Stimulated activated CD8-positive, alpha-beta memory T cell treated with anti-CD3 and anti-CD28 coated beads, Interleukin-15, amount 100 ng/mL, for 48 hours (primary cell): ENCODE results near the gene FBXL20.

Source experiments
- DNase-seq, 2 donors: peaks; one replicate each; pipeline ENCODE4 v3.0.0-alpha.2; 2020; ENCODE audit warnings: low read depth in 2 of 2

Gene FBXL20

DNA sequence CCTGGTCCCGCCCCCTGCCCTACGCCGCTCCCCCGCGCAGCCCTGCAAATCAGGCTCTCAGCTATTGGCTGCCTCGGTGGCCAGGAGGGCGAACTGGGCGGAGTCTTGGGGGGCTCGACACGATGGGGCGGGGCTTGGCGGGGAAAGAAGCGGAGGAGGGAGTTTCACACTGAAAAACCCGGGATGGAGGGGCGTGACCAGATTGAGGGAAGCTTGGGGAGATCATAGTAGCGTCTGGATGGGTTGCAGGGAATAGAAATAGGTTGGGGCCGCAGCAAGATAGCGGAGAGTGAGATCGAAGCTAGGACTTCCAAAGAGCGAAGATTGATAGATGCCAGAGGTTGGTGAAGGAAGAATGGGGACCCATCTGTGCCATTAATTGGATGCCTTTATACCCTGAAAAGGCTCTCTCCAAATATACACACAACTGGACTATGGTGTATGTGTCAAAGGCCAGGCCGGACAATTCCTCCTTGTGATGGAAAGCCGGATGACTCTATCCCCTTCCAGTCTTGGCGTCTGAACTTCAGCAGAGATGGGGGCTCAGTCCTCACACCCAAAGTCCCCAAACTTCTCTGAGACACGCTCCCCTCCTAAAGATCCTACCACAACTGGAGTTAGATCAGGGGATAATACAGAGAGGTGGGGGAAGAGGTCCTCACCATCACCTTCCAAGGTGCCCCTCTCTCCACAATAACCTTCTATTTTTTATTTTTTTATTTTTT is 175.3 kb downstream of the FBXL20 start:
- peak; percentile 49 to 50 for DNase-seq

DNA sequence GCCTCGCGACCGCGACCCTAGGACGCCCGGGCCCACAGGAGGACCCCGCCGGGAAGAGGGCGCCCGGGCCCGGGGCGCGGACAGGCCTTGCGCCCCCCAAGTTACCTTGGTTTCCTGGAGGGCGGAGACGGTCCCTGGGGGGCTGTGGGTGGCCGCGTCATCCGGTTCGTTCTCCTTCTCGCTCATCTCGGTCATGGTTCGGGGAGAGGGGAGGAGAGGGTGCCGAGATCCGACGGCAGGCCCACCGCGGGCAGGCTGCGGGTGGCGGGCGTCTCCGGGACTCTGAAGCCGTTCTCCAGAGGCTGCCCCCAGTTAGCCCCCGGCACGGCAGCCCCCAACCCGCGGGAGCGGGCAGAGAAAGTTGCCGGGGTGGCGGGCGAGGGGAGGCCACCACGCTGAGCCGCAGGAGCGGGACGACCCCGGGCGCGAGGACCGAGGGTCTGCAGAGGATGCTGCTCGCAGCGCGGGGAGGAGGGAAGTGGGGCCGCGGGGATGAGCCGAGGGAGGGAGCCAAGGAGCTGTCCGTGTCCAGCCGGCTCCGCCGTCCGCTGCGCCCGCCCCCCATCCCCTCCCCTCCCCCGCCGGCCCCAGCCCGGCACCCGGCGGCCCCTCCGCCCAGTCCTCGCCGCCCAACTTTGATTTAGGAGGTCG is 176.0 kb downstream of the FBXL20 start, which contains the start of gene STAC2:
TSS of gene STAC2 (minus strand) at position 638 of the 651 bp plus-strand sequence. CDS start at position 195, 443 bp downstream.
- DNase-seq: no peak

DNA sequence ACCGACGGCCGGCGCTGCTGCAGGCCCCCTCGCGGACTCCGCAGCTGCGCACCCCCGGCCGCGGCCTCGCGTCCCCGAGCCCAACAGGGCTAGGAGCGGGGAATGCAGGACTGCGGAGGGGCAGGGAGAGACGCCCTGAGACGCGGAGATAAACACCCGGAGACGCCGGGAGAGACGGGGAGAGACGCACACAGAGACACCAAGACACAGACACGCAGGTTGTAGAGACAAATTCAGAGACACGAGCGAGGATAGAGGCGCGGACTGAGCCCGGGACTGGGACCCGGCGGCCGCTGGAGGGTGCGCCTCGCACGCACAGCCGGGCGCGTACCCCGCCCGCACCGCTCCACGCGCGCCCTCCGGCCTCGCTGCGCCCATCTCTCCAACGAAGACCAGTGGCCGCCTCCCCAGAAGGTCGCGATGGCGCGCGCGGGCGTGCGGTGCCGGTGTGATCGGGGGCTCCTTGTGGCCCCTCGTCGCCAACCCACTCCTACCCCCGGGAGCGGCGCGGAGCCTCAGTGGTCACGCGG is 176.6 kb downstream of the FBXL20 start:
- DNase-seq: no peak

DNA sequence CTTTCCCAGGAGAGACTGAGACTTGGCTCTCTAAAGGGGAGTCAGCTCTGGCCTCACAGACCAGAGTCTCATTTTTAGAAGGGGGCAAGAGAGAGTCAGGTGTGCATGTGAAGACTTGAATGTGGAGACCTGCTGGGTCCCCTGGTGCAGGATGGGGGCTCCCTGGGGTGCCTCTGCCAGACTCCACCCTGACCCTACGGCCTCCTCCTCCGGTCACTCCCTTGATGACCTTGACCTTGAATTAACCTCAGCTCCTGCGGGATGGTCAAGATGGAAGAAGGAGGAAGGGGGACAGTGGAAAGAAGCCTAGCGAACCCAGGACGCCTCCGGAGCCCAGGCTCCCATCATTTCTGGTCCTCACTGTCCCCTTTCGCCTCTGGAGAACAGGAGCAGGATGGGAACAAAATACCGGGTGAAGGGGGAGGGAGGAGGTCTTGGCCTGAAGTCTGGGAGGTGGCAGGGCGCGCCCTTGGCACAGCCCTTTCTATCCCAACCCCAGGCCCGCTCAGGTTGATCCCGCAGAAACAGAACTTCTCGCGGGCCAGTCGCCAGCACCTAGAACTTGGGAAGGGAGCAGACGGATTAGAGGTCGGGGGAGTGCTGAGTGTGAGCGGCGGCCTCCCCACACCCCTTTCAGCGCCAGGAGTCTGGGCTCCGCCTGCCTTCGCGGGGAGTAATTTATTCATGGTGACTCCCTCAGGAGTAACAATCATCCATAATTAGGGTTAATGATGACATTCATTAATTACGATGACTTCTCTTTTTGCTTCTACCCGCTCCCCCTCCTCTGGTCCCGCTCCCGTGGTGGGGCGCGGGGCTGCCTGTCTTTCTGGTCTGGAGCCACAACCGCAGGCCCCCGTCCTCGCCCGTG is 177.3 kb downstream of the FBXL20 start:
- DNase-seq: no peak

DNA sequence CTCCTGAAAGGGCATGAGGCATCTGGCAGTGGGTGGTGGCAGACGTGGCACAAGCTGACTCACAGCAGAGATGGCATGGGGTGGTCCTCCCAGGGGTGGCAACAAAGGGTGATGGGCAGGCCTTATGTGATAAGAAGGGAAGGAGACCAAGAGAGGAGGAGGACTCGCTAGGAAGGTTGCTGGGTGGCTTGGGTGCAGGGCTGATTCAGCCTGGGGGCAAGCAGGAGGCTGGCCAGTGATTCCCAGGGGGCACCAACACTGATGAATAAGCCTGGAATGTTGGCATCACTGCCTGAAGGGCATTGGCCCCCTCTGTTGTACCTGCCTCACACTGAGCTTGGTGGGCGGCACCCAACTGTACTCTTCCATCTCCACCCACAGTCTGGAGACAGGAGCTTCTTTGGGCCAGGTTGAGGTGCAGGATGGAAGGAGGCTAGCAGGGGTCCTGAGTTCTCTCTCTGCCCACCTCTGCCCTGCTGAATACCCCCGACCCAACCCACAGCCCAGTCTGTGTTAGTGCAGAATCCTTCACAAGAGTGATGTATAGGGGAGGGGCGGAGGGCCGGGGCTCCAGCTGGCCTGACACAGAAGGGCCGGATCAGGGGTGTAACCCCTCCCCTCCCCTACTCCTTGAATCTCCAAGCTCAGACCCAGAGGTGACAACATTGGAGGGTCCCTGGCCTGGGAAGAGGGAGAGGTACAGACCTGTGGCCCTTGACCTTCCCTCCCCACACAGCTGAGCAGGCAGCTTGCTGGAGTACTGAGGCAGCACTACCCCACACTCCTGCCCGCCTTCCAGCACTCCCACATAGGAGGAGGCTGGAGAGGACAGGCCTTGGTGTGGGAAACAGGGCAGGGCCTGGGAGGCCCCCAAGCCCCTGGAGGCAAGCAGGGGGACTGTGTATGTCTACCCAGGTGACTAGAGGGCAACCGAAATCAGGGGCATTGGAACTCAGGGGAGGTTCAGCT is 178.3 kb downstream of the FBXL20 start:
- no peak for DNase-seq

DNA sequence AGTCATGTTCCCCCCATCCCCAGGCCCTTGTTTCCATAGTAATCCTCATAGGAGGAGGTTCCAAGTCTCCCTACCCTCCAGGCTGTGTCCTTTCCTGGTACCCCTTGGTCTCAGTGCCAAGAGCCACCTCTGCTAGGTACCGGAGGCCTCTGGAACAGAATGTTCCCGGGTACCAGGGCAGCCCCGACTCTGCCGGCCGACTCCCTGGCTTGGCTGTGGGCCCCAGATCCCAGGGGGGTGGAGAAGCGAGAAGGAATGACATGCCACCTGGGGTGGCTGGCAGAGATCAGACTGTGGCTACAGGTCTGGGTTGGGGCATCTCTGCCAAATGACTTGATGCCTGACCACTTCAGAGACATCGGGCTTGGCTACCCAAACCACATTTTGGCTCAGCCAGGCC is 179.3 kb downstream of the FBXL20 start:
- DNase-seq: no peak

DNA sequence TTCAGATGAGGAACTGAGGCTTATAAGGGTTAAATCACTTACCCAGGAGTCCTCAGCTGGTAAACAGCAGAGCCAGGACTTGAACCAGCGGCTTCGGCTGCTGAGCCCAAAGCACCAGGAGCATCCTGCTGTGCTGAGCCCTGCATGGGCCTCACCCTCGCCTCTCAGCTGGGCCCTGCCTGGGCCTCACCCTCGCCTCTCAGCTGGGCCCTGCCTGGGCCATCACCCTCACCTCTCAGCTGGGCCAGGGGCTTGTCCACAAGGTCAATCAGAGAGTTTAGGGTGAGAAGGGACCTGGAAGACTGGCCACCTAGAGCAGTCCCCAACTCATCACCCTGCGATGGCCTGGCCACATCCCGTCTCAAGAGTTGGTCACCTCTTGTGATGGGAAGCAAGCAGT is 179.9 kb downstream of the FBXL20 start:
- no peak for DNase-seq

DNA sequence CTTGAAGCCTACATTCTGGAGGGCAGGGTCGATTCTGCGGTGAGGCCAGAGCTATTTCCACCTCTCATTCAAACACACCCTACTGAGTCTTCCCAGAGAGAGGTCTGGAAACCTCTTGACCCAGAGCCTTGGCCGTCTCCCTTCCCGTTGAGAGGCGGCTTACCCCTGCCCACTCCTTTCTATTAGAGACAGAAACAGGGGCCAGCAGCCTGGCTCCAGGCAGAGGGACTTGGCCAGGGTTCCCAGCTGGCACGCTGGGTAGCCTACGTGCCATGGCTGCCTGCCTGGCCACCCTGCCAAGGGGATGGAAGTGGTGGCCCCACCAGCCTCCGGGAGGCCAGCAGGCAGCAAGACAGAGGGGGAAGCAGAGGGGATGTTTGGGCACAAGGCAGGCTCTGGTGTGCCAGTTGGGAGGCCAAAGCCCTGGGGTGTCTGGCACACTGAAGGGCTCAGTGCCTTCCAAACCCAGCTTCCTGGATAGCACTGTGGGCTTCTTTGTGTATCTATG is 181.7 kb downstream of the FBXL20 start:
- no peak for DNase-seq

DNA sequence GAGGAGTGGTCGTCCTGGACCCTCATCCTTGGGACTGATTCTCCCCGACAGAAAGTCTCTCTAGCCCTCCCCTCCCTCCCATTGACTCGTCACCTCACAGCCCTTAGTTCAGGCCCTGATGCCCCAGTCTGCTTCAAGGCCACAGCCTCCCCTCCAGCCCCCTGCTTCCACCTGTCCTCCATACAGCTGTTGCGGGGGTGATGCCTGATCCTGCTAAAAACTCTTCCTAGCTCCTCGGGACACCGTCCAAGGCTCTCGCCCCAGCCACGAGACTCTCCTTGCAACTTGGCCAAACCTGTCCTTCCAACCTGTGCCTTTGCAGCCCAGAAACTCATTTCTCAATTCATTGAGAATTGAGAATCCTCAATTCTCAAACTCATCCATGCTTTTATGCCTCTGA is 182.5 kb downstream of the FBXL20 start:
- DNase-seq: no peak

DNA sequence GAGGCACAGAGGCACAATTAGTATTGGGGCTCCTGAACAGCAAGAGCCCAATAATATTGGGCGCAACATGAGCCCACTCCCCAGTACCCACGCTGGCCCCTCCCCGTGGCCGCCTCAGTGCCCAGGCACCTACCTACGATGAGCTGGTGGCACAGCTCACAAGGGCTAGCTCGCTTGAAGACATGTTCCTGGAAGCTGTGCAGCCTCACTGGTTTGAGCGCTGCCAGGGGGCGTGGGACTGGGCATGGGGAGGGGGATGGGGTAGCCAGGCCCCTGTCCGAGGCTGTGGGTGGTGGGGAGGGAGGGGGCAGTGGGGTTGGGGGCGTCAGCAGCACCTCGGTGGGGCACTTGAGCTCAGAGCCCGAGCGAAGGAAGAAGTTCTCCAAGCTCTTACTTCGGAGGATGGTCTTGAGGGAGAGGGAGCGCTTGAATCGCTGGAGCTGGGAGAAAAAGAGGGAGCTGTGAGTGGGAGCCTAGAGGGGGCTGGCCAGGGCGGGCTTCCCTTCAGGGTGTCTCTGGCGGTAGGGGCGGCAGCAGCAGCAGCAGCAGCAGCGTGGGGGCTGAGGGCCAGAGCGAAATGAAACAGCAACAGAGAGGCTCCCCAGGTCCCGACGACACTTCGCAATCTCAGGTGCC is 183.6 kb downstream of the FBXL20 start:
- DNase-seq: no peak

DNA sequence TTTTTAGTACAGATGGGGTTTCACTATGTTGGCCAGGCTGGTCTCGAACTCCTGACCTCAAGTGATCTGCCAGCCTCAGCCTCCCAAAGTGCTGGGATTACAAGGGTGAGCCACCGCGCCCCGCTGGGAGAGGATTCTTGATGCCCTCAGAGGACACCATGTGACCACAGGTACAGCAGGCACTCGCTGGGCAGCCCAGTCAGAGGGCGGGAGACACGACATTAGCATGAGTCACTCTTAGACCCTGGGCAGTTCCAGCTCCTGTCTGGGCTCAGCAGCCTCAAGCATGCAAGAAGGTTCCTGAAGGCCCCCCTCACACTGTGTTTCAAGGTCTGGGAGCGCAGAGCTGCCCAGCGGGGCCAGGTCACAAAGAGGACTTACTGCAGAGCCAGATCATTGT is 187.6 kb downstream of the FBXL20 start:
- no peak for DNase-seq

DNA sequence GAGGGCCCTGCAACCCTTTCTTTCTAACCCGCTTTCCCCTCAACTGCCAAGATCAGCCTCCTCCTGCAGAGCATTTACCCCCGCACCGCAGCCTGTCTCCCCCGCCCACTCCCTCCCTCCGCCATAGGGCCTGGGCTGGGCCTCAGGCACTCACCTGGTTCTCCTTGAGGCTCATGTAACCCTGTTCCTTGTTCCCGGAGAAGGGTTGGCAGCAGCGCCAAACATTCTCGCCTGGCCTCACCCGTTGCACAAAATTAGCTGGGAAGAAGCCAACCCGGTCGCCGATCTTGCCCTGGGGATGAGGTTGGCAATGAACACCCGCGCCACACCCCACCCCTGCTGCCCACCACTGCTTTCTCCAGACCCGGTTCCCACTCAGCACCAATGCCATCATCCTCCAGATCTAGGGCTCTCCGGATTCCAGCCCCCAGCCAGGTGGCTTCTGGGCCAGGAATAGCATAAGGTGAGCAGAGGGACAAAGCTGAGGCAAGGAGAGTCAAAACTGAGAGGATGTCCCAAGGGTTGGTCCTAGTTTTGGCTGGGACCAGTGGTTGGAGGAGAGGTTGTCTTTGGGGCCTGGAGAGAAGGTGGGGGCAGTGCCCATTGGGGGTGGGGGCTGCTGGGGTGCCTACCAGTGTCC is 188.5 kb downstream of the FBXL20 start:
- no peak for DNase-seq

DNA sequence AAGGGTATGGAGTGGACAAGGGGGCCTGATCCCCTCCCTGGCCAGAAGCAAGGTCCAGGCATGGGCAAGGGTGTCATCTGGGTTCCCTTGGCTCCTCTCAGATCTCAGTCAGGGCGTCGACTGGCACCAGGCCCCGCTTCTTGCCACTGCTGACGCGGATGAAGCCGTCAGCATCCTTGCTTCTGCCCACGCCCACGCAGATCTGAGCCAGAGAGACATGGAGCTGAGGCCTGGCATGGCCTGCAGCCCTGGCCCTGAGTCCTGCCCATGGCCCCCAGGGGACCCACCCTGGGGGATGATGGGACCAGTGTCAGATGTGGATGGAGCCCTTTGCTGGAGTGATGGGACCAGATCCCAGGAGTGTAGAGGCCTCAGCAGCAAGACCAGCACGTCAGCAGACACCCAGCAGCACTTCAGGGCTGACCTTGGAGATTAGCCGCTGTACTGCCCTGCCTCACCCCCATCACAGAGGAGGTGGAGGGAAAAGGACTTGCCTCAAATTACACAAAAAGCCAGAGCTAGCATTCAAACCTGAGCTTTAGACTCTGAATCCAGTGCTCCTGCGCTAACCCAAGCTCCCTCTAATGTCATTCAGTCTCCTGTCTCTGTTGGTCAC is 189.1 kb downstream of the FBXL20 start:
- DNase-seq: no peak

DNA sequence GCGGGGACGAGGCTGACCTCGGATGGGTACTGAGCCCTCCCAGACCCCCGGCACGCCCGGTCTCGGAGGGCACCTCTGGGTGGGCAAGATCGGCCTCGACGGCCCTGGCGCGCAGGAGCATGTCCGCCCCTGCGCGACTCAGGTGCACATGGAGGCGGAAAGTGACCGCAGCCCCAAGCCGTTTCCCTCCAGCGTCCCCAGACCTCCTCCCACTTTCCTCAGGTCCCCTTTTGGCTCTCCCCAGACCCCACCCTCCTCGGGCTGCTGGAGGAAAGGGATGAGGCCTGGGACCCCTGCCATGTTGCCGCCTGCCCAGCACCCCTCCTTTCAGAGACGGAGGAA is 191.4 kb downstream of the FBXL20 start:
- DNase-seq: no peak

DNA sequence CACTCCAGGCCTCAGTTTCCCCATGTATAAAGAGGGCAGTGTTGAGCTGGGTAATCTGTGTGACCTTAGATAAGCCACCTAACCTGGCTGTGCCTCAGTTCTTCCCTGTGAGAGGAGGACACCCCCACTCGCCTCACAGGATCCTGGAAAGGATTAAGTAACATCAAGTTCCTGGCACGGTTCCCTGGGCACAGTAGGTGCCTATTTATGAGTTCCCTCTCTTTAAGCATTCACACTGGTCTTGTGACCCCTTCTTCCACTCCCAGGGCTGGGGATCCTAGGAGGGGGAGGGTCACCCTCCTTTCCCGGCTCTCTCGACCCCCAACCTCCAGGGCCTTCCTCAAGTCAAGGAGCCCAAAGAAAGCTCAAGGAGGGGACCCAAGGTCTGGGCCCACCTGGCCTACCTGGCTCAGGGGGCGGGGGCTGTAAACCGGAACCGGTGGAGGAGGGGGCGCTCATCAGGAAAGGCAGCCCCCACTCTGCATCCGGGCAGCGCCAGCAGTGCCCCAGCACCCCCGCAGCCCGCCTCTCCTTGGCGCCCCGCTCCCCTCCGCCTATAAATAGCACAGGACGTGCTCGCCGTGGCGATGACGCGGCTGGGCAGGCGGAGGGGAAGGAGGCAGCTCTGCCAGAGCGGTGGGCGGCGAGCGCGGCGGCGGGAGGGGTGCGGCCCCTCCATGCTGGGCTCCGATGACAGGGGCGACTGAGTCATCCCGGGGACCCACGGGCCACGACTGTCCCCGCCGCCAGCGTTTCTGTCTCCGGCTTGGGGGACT is 191.9 kb downstream of the FBXL20 start:
- peak; percentile 70 to 74 for DNase-seq

DNA sequence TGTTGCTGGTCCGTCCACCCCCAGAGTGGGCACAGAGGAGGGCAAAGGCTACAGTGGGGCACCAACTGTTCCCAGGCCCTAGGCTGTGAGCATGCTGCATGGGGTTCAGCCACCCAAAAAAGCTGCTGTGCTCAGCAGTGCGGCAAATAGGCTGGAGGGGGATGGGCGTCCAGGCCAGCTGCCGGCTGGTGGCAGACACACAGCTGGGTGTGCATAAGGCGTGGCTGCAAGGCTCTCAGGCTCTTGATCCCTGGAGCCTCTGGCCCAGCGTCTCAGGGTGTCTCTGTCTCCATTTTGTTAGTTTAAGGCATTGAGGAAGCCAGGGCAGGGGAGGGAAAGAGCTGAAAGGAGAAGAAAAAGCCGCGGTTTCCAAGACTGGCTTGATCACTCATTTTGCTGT is 192.5 kb downstream of the FBXL20 start:
- DNase-seq: no peak

DNA sequence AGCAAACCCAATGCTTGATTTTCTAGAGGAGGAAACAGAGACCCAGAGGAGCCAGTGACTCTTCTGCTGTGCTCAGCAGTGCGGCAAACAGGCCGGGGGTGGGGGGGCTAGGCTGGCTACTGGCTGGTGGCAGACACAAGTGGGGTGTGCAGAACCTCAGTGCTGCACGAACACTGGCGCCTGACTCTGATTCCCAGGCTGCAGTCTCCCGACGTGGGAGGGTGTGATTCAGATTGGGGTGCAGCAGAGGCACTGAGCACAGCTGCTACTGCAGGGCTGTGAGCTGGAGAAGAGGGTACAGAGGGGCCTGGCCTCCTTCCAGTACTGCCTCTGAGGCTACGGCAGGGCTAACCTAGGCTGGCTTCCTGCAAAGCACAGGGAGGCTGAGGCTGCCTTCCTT is 193.3 kb downstream of the FBXL20 start:
- DNase-seq: no peak

DNA sequence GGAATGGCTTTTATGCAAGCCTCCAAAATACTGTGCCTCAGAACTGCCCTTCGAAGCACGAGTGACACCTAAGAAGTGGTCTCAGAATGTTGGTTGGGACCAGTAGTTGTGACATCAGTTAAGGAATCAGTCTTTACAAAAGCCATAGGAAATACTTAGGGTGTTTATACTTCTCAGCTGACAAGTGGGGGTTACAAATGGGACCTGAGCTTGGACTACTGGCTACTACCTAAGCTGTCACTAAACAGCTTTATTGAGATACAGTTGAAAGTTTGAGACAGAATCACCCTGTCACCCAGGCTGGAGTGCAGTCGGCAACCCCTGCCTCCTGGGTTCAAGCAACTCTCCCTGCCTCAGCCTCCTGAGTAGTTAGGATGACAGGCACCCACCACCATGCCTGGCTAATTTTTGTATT is 196.3 kb downstream of the FBXL20 start:
- no peak for DNase-seq

DNA sequence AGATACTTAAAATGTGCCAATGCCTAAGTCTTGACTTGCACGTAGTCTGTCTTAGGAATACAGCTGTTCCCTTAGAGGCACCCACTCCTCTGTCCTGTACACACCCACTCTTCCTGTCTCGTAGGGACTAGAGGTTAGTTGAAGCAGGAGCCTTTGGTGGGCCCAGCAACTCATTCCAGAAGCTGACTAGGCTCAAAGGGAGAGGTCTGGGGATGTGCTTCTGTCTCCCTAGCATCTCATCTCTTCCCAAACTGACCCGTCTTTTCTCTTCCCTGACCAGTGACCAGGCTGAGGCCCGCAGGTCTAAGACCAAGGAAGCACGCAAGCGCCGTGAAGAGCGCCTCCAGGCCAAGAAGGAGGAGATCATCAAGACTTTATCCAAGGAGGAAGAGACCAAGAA is 197.2 kb downstream of the FBXL20 start:
- no peak for DNase-seq
